ENCODE measurements around the gene LAMA5.

The LAMA5 gene

GRCh38 chr20:62367136-62367632, at the start of gene LAMA5:
Gene LAMA5 (minus strand): TSS chr20:62367312. CDS start chr20:62367245, 67 bp downstream.
- DNase-seq = no peak

- DNase-seq = no peak
Observed at GRCh38 chr20:62415354-62416111, 48.4 kb upstream of the LAMA5 start.

GRCh38 chr20:62413896-62414481, 46.9 kb upstream of the LAMA5 start:
- peak; percentile 48 for DNase-seq

- no peak for DNase-seq
Observed at GRCh38 chr20:62413025-62413570, 46.0 kb upstream of the LAMA5 start.

GRCh38 chr20:62412194-62413024, 45.3 kb upstream of the LAMA5 start:
- no peak for DNase-seq

GRCh38 chr20:62411479-62412193, 44.5 kb upstream of the LAMA5 start:
- DNase-seq = no peak

- no peak for DNase-seq
Observed at GRCh38 chr20:62410746-62411478, 43.8 kb upstream of the LAMA5 start.

GRCh38 chr20:62409931-62410745, 43.0 kb upstream of the LAMA5 start:
- peak; percentile 81 for DNase-seq

GRCh38 chr20:62409086-62409853, 42.2 kb upstream of the LAMA5 start:
- DNase-seq = no peak

- no peak for DNase-seq
Observed at GRCh38 chr20:62408640-62409039, 41.5 kb upstream of the LAMA5 start.

GRCh38 chr20:62408055-62408454, 40.9 kb upstream of the LAMA5 start:
- no peak for DNase-seq

- peak; percentile 89 for DNase-seq
Observed at GRCh38 chr20:62407221-62407992, 40.3 kb upstream of the LAMA5 start, which contains the start of gene CABLES2. Gene CABLES2 (minus strand): TSS chr20:62407285. CDS start chr20:62407276, 9 bp downstream.

GRCh38 chr20:62406635-62407176, 39.6 kb upstream of the LAMA5 start:
- no peak for DNase-seq

- no peak for DNase-seq
Observed at GRCh38 chr20:62405981-62406513, 38.9 kb upstream of the LAMA5 start.

GRCh38 chr20:62405108-62405980, 38.2 kb upstream of the LAMA5 start:
- peak; percentile 53 for DNase-seq

GRCh38 chr20:62404761-62405107, 37.6 kb upstream of the LAMA5 start:
- no peak for DNase-seq

GRCh38 chr20:62404112-62404665, 37.1 kb upstream of the LAMA5 start:
- no peak for DNase-seq

Data from SHP77 treated with DMSO at 0.1 percent for 48 hours (cell line).